Measurements from ENCODE around the gene CSDE1.
A peak's percentile ranks its signal among the peaks of the same experiment; 100 is the strongest.

The CSDE1 gene

GRCh38 chr1:114671011-114671938 lies 86.5 kb downstream of the CSDE1 start:
- no peak for DNase-seq (ENCODE audit: low read depth)
- no peak overlapping the region for H3K4me3 ChIP-seq (ENCODE audit: low read length)
- peak; percentile 41 for TF ChIP-seq CTCF (conservative IDR thresholded peaks at IDR 0.05; ENCODE audit: low read depth, low read length)

GRCh38 chr1:114670083-114671010 lies 87.4 kb downstream of the CSDE1 start:
- DNase-seq (ENCODE audit: low read depth) = peak; percentile 42
- TF ChIP-seq CTCF (conservative IDR thresholded peaks at IDR 0.05; ENCODE audit: low read depth, low read length) = no peak
- peak overlapping the region; percentile 64 for H3K4me3 ChIP-seq (ENCODE audit: low read length)

- TF ChIP-seq CTCF (conservative IDR thresholded peaks at IDR 0.05; ENCODE audit: low read depth, low read length) = peak; percentile 5
- no peak for DNase-seq (ENCODE audit: low read depth)
- peak within 1 kb of the TSS; percentile 64 for H3K4me3 ChIP-seq (ENCODE audit: low read length)
These were observed 88.2 kb downstream of the CSDE1 start, which contains the start of gene DENND2C for GRCh38 chr1:114669562-114670082. TSS of gene DENND2C (minus strand) at chr1:114670049. CDS start at chr1:114625984, 44,065 bp downstream.

GRCh38 chr1:114668784-114669561 lies 88.8 kb downstream of the CSDE1 start:
- peak overlapping the region; percentile 64 for H3K4me3 ChIP-seq (ENCODE audit: low read length)
- no peak for TF ChIP-seq CTCF (conservative IDR thresholded peaks at IDR 0.05; ENCODE audit: low read depth, low read length)
- no peak for DNase-seq (ENCODE audit: low read depth)

GRCh38 chr1:114668373-114668772 lies 89.4 kb downstream of the CSDE1 start:
- no peak for TF ChIP-seq CTCF (conservative IDR thresholded peaks at IDR 0.05; ENCODE audit: low read depth, low read length)
- no peak overlapping the region for H3K4me3 ChIP-seq (ENCODE audit: low read length)
- no peak for DNase-seq (ENCODE audit: low read depth)

- no peak for TF ChIP-seq CTCF (conservative IDR thresholded peaks at IDR 0.05; ENCODE audit: low read depth, low read length)
- no peak for DNase-seq (ENCODE audit: low read depth)
- H3K4me3 ChIP-seq (ENCODE audit: low read length) = no peak overlapping the region
These were observed 90.8 kb downstream of the CSDE1 start for GRCh38 chr1:114666954-114667353.

Data from retinal pigment epithelial cell (primary cell).